Measurements from ENCODE around the gene FAAH. TPM values are rescaled to one million over a fixed set of nuclear protein-coding genes. Genes with fewer than 3 reads are reported as not detected.

Gene FAAH
- total and polyA plus RNA-seq, 7 donors = 5.4 to 48.1 (median 11.5) TPM

DNA sequence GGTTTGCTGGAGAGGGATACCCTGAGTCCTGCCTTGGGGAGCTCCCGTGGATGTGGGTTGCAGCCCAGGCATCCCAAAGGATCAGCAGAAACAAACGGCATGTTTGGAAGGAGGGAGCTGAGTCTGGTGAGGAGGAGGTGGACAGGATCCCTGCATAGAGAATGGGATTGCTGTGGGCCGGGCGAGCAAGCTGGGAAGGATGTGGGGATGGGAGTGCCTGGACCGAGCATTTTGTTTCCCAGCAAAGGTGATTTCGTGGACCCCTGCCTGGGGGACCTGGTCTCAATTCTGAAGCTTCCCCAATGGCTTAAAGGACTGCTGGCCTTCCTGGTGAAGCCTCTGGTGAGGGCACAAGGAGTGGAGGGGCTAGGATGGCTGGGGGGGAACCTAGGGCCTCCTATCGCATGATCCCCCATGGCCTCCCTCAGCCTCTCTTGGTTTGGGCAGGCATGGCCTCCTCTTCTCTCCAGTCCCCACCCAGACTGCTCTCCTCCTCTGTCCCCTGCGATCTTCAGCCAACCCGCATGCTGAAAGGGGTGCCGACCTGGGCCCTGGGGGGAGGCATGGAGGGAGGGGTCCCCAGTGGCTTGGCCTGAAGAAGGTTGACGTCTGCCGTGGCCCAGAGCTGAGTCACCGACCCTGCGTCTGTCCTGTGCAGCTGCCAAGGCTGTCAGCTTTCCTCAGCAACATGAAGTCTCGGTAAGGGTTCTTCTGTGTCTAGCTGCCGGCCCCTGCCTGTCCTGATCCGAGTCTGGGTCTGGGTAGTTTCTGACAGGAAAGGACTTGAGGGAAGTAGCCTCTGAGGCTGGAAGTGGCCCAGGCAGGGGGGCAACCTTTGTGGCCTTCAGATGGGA is 16.3 kb downstream of the FAAH start:
- DNase-seq = no peak
- 92% methylated on average over 17 of the region's 17 CpGs for WGBS, 2 donors
- TF ChIP-seq EP300 (IDR thresholded peaks at IDR 0.05) (no peak), POLR2AphosphoS5 (IDR thresholded peaks at IDR 0.05) (no peak), POLR2A (IDR thresholded peaks at IDR 0.05) (no peak)
- TF ChIP-seq, protein P1, sequence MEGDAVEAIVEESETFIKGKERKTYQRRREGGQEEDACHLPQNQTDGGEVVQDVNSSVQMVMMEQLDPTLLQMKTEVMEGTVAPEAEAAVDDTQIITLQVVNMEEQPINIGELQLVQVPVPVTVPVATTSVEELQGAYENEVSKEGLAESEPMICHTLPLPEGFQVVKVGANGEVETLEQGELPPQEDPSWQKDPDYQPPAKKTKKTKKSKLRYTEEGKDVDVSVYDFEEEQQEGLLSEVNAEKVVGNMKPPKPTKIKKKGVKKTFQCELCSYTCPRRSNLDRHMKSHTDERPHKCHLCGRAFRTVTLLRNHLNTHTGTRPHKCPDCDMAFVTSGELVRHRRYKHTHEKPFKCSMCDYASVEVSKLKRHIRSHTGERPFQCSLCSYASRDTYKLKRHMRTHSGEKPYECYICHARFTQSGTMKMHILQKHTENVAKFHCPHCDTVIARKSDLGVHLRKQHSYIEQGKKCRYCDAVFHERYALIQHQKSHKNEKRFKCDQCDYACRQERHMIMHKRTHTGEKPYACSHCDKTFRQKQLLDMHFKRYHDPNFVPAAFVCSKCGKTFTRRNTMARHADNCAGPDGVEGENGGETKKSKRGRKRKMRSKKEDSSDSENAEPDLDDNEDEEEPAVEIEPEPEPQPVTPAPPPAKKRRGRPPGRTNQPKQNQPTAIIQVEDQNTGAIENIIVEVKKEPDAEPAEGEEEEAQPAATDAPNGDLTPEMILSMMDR (IDR thresholded peaks at IDR 0.05) = no peak
- intact Hi-C loops (cut with DNase I) = no loop called here
- Histone ChIP-seq H3K27me3 (no peaks in the 10 kb centered on the region), H3K27ac (no peak overlapping the region), H3K36me3 (no peaks in the 10 kb centered on the region), H3K4me3 (no peak overlapping the region), H3K4me1 (peaks cover 0 to 11% (median 9%) of the 10 kb centered on the region in 4 donors), H3K9me3 (no peaks in the 10 kb centered on the region)

DNA sequence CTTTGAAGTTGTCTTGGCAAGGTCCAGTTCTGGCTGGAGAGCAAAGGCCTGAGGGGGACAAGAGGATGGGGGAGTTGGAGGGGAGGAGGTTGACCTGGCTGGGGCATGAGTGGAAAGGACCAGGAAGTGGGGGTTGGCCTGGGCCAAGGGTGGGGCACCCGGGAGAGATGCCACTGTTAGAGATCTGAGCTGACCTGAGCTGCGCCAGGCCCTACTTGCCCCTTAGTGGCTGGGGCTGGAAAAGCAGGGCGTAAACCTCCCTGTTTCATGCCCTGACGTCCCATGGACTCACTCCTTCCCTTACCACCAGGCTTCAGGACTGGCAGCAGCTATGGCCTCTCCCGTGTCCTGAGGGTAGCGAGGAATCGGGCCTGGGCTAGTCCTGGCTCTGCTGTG is 16.9 kb downstream of the FAAH start:
- Histone ChIP-seq H3K27me3 (no peaks in the 10 kb centered on the region), H3K27ac (no peak overlapping the region), H3K4me3 (no peak overlapping the region), H3K9me3 (no peaks in the 10 kb centered on the region), H3K36me3 (no peaks in the 10 kb centered on the region), H3K4me1 (peaks cover 0 to 9% (median 6%) of the 10 kb centered on the region in 4 donors)
- no peak for TF ChIP-seq POLR2AphosphoS5 (IDR thresholded peaks at IDR 0.05)
- TF ChIP-seq, protein P1 (IDR thresholded peaks at IDR 0.05) = no peak
- TF ChIP-seq EP300 (IDR thresholded peaks at IDR 0.05) = no peak
- intact Hi-C loops (cut with DNase I) = no loop called here
- no peak for DNase-seq
- WGBS, 2 donors = 79 to 93% methylated on average over 7 of the region's 7 CpGs

DNA sequence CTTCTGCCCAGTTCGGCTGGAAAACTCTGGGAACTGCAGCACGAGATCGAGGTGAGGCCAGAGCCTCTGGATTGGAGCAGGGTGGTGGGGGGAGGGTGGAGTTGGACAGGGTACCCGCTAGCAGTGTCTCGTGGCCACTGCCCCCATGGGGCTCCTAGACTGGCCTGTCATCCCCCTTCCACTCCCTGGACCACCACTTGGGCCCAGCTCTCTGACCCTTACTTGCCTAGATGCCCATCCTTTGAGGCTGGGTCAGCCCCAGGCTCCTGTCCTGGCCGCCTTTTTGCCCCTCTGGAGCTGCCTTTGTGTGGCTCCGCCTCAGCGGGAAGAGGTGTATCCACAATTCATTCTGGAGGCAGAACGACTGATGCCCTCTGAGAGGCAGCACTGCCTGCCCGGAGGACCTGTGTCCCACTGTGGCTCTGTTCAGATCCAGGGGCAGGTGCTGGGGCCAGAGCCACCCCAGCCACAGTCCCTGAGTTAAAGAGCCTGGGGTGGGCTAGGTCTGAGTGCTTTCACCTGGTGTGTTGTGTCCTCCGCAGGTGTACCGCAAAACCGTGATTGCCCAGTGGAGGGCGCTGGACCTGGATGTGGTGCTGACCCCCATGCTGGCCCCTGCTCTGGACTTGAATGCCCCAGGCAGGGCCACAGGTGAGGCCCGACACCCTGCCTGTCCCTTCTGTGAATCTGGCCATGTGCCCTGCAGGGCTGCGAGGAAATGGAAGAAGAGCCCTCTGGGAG is 17.7 kb downstream of the FAAH start:
- Histone ChIP-seq H3K36me3 (no peaks in the 10 kb centered on the region), H3K27me3 (no peaks in the 10 kb centered on the region), H3K4me1 (peaks cover 0 to 3% (median 1%) of the 10 kb centered on the region in 4 donors), H3K27ac (no peak overlapping the region), H3K9me3 (no peaks in the 10 kb centered on the region), H3K4me3 (no peak overlapping the region)
- TF ChIP-seq POLR2AphosphoS5 (IDR thresholded peaks at IDR 0.05) (no peak), POLR2A (IDR thresholded peaks at IDR 0.05) (no peak), EP300 (IDR thresholded peaks at IDR 0.05) (no peak)
- TF ChIP-seq, protein P1 (IDR thresholded peaks at IDR 0.05) = no peak
- WGBS, 2 donors = 88 to 93% methylated on average over 16 of the region's 16 CpGs
- no peak for DNase-seq
- intact Hi-C loops (cut with DNase I) = no loop called here

DNA sequence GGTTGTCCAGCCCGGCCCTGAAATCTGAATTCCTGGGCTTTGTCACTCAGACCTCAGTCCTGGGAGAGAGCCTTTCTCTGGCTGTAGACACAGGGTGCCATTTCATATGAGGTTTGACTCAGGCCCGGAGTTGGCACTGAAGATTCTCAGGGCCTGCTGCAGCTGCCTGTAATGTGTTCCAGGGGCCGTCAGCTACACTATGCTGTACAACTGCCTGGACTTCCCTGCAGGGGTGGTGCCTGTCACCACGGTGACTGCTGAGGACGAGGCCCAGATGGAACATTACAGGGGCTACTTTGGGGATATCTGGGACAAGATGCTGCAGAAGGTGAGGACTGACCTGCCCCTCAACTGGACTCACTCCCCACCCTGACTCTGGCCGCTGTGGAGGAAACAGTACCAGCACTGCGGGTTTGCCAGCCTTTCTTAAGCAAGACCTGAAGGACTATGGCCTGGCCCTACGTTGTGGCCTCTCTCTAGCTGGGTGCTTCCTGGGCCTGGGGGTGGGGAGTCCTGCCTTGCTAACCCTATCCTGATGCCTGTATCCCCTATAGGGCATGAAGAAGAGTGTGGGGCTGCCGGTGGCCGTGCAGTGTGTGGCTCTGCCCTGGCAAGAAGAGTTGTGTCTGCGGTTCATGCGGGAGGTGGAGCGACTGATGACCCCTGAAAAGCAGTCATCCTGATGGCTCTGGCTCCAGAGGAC is 18.9 kb downstream of the FAAH start:
- H3K4me1 ChIP-seq = no peaks in the 10 kb centered on the region
- no peak overlapping the region for H3K27ac ChIP-seq
- TF ChIP-seq EP300 (IDR thresholded peaks at IDR 0.05) (no peak), POLR2AphosphoS5 (IDR thresholded peaks at IDR 0.05) (no peak), POLR2A (IDR thresholded peaks at IDR 0.05) (no peak)
- TF ChIP-seq, protein P1 (IDR thresholded peaks at IDR 0.05) = no peak
- H3K36me3 ChIP-seq = no peaks in the 10 kb centered on the region
- no peaks in the 10 kb centered on the region for H3K27me3 ChIP-seq
- no peak overlapping the region for H3K4me3 ChIP-seq
- DNase-seq = no peak
- no peaks in the 10 kb centered on the region for H3K9me3 ChIP-seq
- 81 to 86% methylated on average over 13 of the region's 13 CpGs for WGBS, 2 donors
- intact Hi-C loops (cut with DNase I) = no loop called here
